HepG2 (cell line): Measurements from ENCODE around the gene MTA2. TPM values are rescaled to one million over a fixed set of nuclear protein-coding genes. Genes with fewer than 3 reads are reported as not detected.

Experiments
- KAT7 ChIP-seq: IDR thresholded peaks from 2 replicates; pipeline ENCODE4 v1.6.1; 2018; ENCODE audit warnings: borderline replicate concordance, missing compliant biosample characterization
- KDM5B ChIP-seq: sonication (generic); formaldehyde crosslinking; IDR thresholded peaks from 2 replicates; pipeline ENCODE4 v1.4.0; 2020; ENCODE audit warnings: missing genetic modification reagents, mild to moderate bottlenecking, borderline replicate concordance
- MIER3 ChIP-seq: IDR thresholded peaks from 2 replicates; pipeline ENCODE4 v1.6.1; 2016; ENCODE audit warnings: missing compliant biosample characterization, borderline replicate concordance
- NFATC3 ChIP-seq: sonication (generic); formaldehyde crosslinking; IDR thresholded peaks from 2 replicates; pipeline ENCODE4 v1.5.1; 2020; ENCODE audit warnings: mild to moderate bottlenecking, missing genetic modification reagents
- NFKBIZ ChIP-seq: IDR thresholded peaks from 2 replicates; pipeline ENCODE4 v1.6.1; 2018; ENCODE audit warnings: missing genetic modification reagents, missing compliant biosample characterization
- NPAS2 ChIP-seq: sonication (generic); formaldehyde crosslinking; IDR thresholded peaks from 2 replicates; pipeline ENCODE4 v1.8.0; 2022; ENCODE audit warnings: mild to moderate bottlenecking, missing genetic modification reagents, borderline replicate concordance
- RCOR2 ChIP-seq: IDR thresholded peaks from 2 replicates; pipeline ENCODE4 v1.6.1; 2016; ENCODE audit warnings: missing biosample characterization, missing genetic modification reagents
- TBL1XR1 ChIP-seq: fragments of 150-350 bp; IDR thresholded peaks from 2 replicates; pipeline ENCODE4 v1.6.1; 2014; ENCODE audit warnings: borderline replicate concordance, low read length; ENCODE audit not compliant: partially characterized antibody
- THAP11 ChIP-seq: IDR thresholded peaks from 2 replicates; pipeline ENCODE4 v1.6.1; 2016; ENCODE audit warnings: missing biosample characterization, missing genetic modification reagents
- ZNF160 ChIP-seq: sonication (generic); formaldehyde crosslinking; IDR thresholded peaks from 2 replicates; pipeline ENCODE4 v1.8.0; 2022; ENCODE audit warnings: mild to moderate bottlenecking, inconsistent platforms, missing genetic modification reagents
- ZNF331 ChIP-seq: sonication (generic); formaldehyde crosslinking; IDR thresholded peaks from 2 replicates; pipeline ENCODE4 v1.4.0; 2020; ENCODE audit warnings: missing genetic modification reagents
- ZNF44 ChIP-seq: sonication (generic); formaldehyde crosslinking; IDR thresholded peaks from 2 replicates; pipeline ENCODE4 v1.5.1; 2020; ENCODE audit warnings: mild to moderate bottlenecking, missing genetic modification reagents
- polyA plus RNA-seq, 8 experiments: library from polyadenylated mRNA; depleted of rRNA in 3 of 8; stranded (reverse) in 7 of 8; unstranded in 1 of 8; fragments of >200 nt; fragmentation: Illumina TruSeq in 4 of 8; extraction: Trizol in 4 of 8; gene quantifications; 2 replicates each; pipeline versions ENCODE4 v1.2.1 to v1.2.3, GENCODE V29; 2011 to 2016; ENCODE audit warnings: low read depth in 4 of 8, missing spikeins in 1 of 8, mixed read lengths in 1 of 8; ENCODE audit not compliant: insufficient read depth in 1 of 8
- total RNA-seq, 5 experiments: library from RNA; depleted of rRNA; stranded (reverse); fragments of >200 nt; fragmentation: Illumina TruSeq; extraction: Trizol; gene quantifications; 2 replicates each; pipeline ENCODE4 v1.2.3, GENCODE V29; 2016; ENCODE audit warnings: low read depth in 1 of 5
- TF ChIP-seq, protein P1 (sequence below), 2 experiments: sonication (generic) in 1 of 2; formaldehyde crosslinking in 1 of 2; IDR thresholded peaks; 2 replicates each; pipeline versions ENCODE4 v1.4.0 to v1.6.1; 2016 to 2020; ENCODE audit warnings: borderline replicate concordance in 1 of 2, low read depth in 1 of 2, mild to moderate bottlenecking in 1 of 2, missing genetic modification reagents in 1 of 2
- TF ChIP-seq, protein P2 (sequence below), 2 experiments: sonication (generic) in 1 of 2; formaldehyde crosslinking in 1 of 2; IDR thresholded peaks; 2 replicates each; pipeline versions ENCODE4 v1.5.1 to v1.6.1; 2011 to 2020; ENCODE audit warnings: borderline replicate concordance in 1 of 2, low read depth in 1 of 2, low read length in 1 of 2, mild to moderate bottlenecking in 1 of 2, missing genetic modification reagents in 1 of 2, moderate library complexity in 1 of 2
- TF ChIP-seq, protein P3 (sequence below): IDR thresholded peaks from 2 replicates; pipeline ENCODE4 v1.6.1; 2012; ENCODE audit warnings: inconsistent platforms
- TF ChIP-seq, protein P4 (sequence below): sonication (generic); formaldehyde crosslinking; IDR thresholded peaks from 2 replicates; pipeline ENCODE4 v1.5.0; 2020; ENCODE audit warnings: mild to moderate bottlenecking, missing genetic modification reagents, borderline replicate concordance

Gene MTA2
- total and polyA plus RNA-seq, 2 of the 13 experiments (the other 11 are each of a cell fraction or from before 2014, with no cell fraction given) = 14.0 to 70.0 TPM

DNA sequence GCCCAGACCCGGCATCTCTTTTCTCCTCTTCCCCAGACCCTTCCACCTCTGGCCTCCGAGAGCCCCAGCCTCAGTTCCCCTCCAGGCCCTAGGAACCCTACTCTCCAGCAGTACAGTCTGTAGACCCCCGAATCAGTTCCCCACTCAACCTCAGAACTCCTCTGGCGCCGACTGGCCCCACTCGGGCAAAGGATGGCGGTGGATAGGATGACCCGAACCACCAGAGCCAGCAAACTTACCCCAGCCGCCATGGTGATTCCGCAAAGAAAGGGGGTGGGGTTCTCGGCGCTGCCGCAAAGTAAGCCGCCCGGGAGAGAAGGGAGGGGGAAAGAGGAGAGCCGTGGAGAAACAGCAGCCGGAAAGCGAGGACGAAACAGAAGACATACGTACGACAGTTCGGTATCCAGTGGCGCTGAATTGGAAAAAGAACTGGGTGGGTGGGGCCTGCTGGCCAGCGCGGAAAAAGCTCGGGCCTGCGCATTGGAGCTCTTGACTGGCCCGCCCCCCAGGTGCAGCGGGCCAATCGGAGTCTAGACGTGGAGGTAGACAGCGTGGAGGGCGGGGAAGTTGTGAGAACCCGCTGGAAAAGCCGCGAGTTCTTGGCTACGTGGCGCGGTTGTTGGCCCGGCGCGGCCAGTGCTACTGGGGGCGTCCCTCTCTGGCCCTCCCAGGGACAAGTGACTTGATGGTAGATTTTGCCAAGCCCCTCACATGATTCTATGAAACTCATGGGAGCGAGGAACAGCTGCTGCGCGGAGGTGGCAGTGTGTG lies 27.9 kb downstream of the MTA2 start, which contains the start of gene EEF1G (continued):
- TF ChIP-seq, protein P1, sequence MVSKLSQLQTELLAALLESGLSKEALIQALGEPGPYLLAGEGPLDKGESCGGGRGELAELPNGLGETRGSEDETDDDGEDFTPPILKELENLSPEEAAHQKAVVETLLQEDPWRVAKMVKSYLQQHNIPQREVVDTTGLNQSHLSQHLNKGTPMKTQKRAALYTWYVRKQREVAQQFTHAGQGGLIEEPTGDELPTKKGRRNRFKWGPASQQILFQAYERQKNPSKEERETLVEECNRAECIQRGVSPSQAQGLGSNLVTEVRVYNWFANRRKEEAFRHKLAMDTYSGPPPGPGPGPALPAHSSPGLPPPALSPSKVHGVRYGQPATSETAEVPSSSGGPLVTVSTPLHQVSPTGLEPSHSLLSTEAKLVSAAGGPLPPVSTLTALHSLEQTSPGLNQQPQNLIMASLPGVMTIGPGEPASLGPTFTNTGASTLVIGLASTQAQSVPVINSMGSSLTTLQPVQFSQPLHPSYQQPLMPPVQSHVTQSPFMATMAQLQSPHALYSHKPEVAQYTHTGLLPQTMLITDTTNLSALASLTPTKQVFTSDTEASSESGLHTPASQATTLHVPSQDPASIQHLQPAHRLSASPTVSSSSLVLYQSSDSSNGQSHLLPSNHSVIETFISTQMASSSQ (IDR thresholded peaks at IDR 0.05; ENCODE audit: low read depth) = no peak
- TF ChIP-seq, protein P1 (CRISPR knock-in tag; IDR thresholded peaks at IDR 0.05; ENCODE audit: borderline replicate concordance) = peak; percentile 49; the same call in 1 of the 2 replicates
- TF ChIP-seq MIER3 (peak; percentile 67; the same call in 1 of the 2 replicates), ZNF44 (CRISPR knock-in tag) (no peak), NFATC3 (CRISPR knock-in tag) (peak; percentile 99), ZNF160 (CRISPR knock-in tag) (peak; percentile 9; the same call in 1 of the 2 replicates), RCOR2 (CRISPR knock-in tag) (no peak), THAP11 (peak; percentile 86), ZNF331 (CRISPR knock-in tag) (peak; percentile 16; the same call in 1 of the 2 replicates), NFKBIZ (CRISPR knock-in tag) (no peak), KAT7 (CRISPR knock-in tag) (peak; percentile 1; the same call in 1 of the 2 replicates), KDM5B (CRISPR knock-in tag) (peak; percentile 71; the same call in 1 of the 2 replicates), NPAS2 (CRISPR knock-in tag) (no peak), TBL1XR1 (no peak)
- TF ChIP-seq, protein P2, sequence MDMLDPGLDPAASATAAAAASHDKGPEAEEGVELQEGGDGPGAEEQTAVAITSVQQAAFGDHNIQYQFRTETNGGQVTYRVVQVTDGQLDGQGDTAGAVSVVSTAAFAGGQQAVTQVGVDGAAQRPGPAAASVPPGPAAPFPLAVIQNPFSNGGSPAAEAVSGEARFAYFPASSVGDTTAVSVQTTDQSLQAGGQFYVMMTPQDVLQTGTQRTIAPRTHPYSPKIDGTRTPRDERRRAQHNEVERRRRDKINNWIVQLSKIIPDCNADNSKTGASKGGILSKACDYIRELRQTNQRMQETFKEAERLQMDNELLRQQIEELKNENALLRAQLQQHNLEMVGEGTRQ (IDR thresholded peaks at IDR 0.05; ENCODE audit: low read depth, low read length) = no peak
- TF ChIP-seq, protein P2 (CRISPR knock-in tag; IDR thresholded peaks at IDR 0.05; ENCODE audit: borderline replicate concordance) = no peak
- TF ChIP-seq, protein P3, sequence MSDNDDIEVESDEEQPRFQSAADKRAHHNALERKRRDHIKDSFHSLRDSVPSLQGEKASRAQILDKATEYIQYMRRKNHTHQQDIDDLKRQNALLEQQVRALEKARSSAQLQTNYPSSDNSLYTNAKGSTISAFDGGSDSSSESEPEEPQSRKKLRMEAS = peak; percentile 66
- TF ChIP-seq, protein P4, sequence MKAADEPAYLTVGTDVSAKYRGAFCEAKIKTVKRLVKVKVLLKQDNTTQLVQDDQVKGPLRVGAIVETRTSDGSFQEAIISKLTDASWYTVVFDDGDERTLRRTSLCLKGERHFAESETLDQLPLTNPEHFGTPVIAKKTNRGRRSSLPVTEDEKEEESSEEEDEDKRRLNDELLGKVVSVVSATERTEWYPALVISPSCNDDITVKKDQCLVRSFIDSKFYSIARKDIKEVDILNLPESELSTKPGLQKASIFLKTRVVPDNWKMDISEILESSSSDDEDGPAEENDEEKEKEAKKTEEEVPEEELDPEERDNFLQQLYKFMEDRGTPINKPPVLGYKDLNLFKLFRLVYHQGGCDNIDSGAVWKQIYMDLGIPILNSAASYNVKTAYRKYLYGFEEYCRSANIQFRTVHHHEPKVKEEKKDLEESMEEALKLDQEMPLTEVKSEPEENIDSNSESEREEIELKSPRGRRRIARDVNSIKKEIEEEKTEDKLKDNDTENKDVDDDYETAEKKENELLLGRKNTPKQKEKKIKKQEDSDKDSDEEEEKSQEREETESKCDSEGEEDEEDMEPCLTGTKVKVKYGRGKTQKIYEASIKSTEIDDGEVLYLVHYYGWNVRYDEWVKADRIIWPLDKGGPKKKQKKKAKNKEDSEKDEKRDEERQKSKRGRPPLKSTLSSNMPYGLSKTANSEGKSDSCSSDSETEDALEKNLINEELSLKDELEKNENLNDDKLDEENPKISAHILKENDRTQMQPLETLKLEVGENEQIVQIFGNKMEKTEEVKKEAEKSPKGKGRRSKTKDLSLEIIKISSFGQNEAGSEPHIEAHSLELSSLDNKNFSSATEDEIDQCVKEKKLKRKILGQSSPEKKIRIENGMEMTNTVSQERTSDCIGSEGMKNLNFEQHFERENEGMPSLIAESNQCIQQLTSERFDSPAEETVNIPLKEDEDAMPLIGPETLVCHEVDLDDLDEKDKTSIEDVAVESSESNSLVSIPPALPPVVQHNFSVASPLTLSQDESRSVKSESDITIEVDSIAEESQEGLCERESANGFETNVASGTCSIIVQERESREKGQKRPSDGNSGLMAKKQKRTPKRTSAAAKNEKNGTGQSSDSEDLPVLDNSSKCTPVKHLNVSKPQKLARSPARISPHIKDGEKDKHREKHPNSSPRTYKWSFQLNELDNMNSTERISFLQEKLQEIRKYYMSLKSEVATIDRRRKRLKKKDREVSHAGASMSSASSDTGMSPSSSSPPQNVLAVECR = peak; percentile 78; the same call in 1 of the 2 replicates
